ENCODE data around the gene TPCN1. TPM values are rescaled to one million over a fixed set of nuclear protein-coding genes. Genes with fewer than 3 reads are reported as not detected.

The TPCN1 gene
- total RNA-seq, 2 donors from 2014 or later = 45.1 to 78.4 TPM

DNA sequence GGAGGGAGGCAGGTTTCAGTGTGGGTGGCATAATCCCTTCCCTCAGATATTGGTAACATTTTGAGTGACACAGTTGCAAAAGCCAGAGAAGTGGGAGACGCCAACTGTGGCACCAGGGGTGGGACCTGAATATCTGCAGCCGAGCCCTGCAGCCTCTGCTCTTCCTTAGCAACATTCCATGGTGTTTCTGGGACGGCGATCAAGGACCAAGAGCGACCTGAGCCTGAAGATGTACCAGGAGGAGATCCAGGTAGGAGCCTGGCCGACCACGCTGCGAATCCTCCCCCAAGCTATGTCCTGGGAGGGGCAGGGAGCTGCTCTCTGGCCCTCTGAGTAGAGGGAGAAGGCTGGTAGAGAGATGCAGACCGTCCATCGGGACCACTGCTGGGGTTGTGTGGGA lies 71.8 kb downstream of the TPCN1 start:
- Histone ChIP-seq H3K9me3 (no peaks in the 10 kb centered on the region), H3K36me3 (replicated peaks in 1 of 2; ENCODE audit: insufficient read depth in 1 of 2, low read depth in 2 of 2) (peaks cover 10 to 46% of the 10 kb centered on the region in 2 donors), H3K4me1 (peaks cover 4% of the 10 kb centered on the region), H3K4me3 (no peak overlapping the region), H3K27me3 (no peaks in the 10 kb centered on the region), H3K27ac (no peak overlapping the region)
- TF ChIP-seq CTCF (IDR thresholded peaks at IDR 0.05) = no peak
- 92 to 94% methylated on average over 8 to 10 of the region's 10 CpGs for WGBS, 2 donors
- intact Hi-C loops (cut with DNase I) = no loop called here
- ATAC-seq (no peak), DNase-seq (no peak)

DNA sequence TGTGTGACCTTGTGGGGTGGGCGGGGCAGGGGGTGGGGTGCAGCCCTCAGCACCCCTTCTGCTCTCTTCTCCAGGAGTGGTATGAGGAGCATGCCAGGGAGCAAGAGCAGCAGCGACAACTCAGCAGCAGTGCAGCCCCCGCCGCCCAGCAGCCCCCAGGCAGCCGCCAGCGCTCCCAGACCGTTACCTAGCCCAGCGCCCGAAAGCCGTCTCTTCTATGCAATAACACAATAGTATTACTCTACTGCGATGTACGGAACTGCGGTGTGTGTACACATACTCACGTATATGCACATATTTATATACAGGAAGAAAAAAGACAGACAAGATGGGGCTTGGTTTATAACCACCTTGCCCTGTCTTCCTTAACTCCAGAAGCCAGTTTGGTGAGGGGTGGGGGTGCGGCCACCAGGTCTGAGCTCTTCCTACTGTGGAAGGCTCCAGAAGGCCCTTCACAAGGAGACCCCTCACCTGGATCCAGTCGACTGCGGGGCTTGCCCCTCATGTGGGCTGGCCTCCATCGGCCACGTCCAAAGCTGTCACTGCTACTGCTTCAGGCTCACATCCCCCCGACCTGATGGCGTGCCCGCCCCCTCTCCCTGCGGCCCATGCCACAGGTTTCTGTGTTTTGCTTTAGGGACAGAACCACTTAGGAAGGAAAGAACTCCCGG lies 74.8 kb downstream of the TPCN1 start:
- Histone ChIP-seq H3K27ac (no peak overlapping the region), H3K4me1 (peaks cover 13% of the 10 kb centered on the region), H3K4me3 (no peak overlapping the region), H3K27me3 (no peaks in the 10 kb centered on the region), H3K9me3 (no peaks in the 10 kb centered on the region), H3K36me3 (replicated peaks in 1 of 2; ENCODE audit: insufficient read depth in 1 of 2, low read depth in 2 of 2) (peaks cover 10 to 27% of the 10 kb centered on the region in 2 donors)
- ATAC-seq = no peak
- DNase-seq = no peak
- intact Hi-C loops (cut with DNase I) = no loop called here
- WGBS, 2 donors = 92% methylated on average over 23 to 24 of the region's 24 CpGs
- TF ChIP-seq POLR2A (IDR thresholded peaks at IDR 0.05) = no peak

DNA sequence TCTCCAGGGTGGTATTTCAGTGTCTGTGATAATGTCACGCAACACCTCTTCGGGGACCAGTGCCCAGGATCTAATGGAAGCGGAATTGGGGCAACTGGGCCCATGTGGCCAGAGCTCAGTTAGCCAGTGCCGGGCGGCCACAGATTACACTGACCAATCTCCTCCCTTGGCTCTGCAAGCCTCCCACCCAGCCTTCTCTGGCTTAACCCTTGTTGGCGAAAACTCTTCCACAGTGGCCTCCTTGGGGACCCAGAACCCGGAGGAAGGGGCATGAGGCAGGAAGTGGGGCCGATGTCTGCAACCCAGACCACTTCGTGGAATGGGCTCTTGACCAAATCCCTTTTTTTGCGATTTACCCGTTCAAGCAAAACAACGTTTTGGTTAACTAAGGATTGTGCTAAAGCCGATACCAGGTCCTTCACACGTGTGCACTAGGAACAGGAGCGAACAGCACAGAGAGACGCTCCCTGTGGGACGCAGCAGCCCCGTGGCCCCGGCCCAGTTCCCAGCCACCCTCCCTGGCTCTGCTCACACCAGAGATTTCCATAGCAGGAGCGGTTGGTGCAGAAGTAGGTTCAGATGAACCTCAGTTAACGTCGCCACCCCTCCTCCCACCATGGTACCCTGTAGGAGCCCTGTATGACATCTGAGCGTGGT lies 75.4 kb downstream of the TPCN1 start:
- 86 to 92% methylated on average over 17 to 23 of the region's 23 CpGs for WGBS, 2 donors
- Histone ChIP-seq H3K36me3 (replicated peaks in 1 of 2; ENCODE audit: insufficient read depth in 1 of 2, low read depth in 2 of 2) (peaks cover 10 to 24% of the 10 kb centered on the region in 2 donors), H3K4me3 (no peak overlapping the region), H3K9me3 (no peaks in the 10 kb centered on the region), H3K27ac (peak overlapping the region in 1 of 4 donors; percentile 10), H3K4me1 (peaks cover 13% of the 10 kb centered on the region), H3K27me3 (no peaks in the 10 kb centered on the region)
- DNase-seq = no peak
- ATAC-seq = no peak
- TF ChIP-seq CTCF (IDR thresholded peaks at IDR 0.05) = no peak
- no peak for TF ChIP-seq POLR2A (IDR thresholded peaks at IDR 0.05)
- intact Hi-C loops (cut with DNase I) = no loop called here

GRCh38 chr12:113297214-113297587 lies 75.9 kb downstream of the TPCN1 start:
- Histone ChIP-seq H3K36me3 (replicated peaks in 1 of 2; ENCODE audit: insufficient read depth in 1 of 2, low read depth in 2 of 2) (peaks cover 10 to 20% of the 10 kb centered on the region in 2 donors), H3K4me3 (no peak overlapping the region), H3K4me1 (peaks cover 13% of the 10 kb centered on the region), H3K9me3 (no peaks in the 10 kb centered on the region), H3K27ac (peak overlapping the region in 3 of 4 donors; percentile 10 to 41 (median 33)), H3K27me3 (no peaks in the 10 kb centered on the region)
- DNase-seq (peak in 2 of 4 donors; percentile 34 to 47), ATAC-seq (no peak)
- intact Hi-C loops (cut with DNase I) = no loop called here
- WGBS, 2 donors = 57 to 69% methylated on average over 4 to 9 of the region's 9 CpGs
- TF ChIP-seq POLR2A (IDR thresholded peaks at IDR 0.05) (peak in 1 of 3 donors; percentile 11), CTCF (IDR thresholded peaks at IDR 0.05) (peak in 1 of 7 experiments; percentile 31)

GRCh38 chr12:113297621-113298471 lies 76.6 kb downstream of the TPCN1 start:
- Histone ChIP-seq H3K27ac (peak overlapping the region in 3 of 4 donors; percentile 10 to 41 (median 33)), H3K36me3 (replicated peaks in 1 of 2; ENCODE audit: insufficient read depth in 1 of 2, low read depth in 2 of 2) (peaks cover 5 to 17% of the 10 kb centered on the region in 2 donors), H3K27me3 (no peaks in the 10 kb centered on the region), H3K4me3 (no peak overlapping the region), H3K9me3 (no peaks in the 10 kb centered on the region), H3K4me1 (peaks cover 13% of the 10 kb centered on the region)
- intact Hi-C loops (cut with DNase I) = no loop called here
- no peak for TF ChIP-seq CTCF (IDR thresholded peaks at IDR 0.05)
- TF ChIP-seq POLR2A (IDR thresholded peaks at IDR 0.05) = no peak
- 71 to 87% methylated on average over 6 to 13 of the region's 13 CpGs for whole genome bisulfite sequencing, 2 donors
- no peak for DNase-seq
- no peak for ATAC-seq
